ENCODE data around the gene ARHGEF28. TPM values are rescaled to one million over a fixed set of nuclear protein-coding genes. Genes with fewer than 3 reads are reported as not detected.

The ARHGEF28 gene
- total RNA-seq, 1 experiment from 2014 or later, result 0.57 TPM

- WGBS (ENCODE audit: extremely low coverage, insufficient read length, low lambda C conversion rate), result 100% methylated on average over 2 of the region's 3 CpGs
- H3K27me3 ChIP-seq (ENCODE audit: insufficient read depth, low read length), result no peaks in the 10 kb centered on the region
- no peaks in the 10 kb centered on the region; the same call in 1 of the 2 replicates for H3K27me3 Mint-ChIP-seq (ENCODE audit: low read depth)
- DNase-seq, result no peak
- H3K4me3 Mint-ChIP-seq, result no peak overlapping the region
- H3K27ac Mint-ChIP-seq, result no peak overlapping the region
- H3K9me3 ChIP-seq (ENCODE audit: control insufficient read depth, low read depth, low read length), result no peaks in the 10 kb centered on the region
- no peaks in the 10 kb centered on the region for H3K79me2 ChIP-seq (ENCODE audit: insufficient read depth, low read length)
- H3T11ph ChIP-seq (ENCODE audit: low read length), result no peak overlapping the region
- TF ChIP-seq, protein P1, sequence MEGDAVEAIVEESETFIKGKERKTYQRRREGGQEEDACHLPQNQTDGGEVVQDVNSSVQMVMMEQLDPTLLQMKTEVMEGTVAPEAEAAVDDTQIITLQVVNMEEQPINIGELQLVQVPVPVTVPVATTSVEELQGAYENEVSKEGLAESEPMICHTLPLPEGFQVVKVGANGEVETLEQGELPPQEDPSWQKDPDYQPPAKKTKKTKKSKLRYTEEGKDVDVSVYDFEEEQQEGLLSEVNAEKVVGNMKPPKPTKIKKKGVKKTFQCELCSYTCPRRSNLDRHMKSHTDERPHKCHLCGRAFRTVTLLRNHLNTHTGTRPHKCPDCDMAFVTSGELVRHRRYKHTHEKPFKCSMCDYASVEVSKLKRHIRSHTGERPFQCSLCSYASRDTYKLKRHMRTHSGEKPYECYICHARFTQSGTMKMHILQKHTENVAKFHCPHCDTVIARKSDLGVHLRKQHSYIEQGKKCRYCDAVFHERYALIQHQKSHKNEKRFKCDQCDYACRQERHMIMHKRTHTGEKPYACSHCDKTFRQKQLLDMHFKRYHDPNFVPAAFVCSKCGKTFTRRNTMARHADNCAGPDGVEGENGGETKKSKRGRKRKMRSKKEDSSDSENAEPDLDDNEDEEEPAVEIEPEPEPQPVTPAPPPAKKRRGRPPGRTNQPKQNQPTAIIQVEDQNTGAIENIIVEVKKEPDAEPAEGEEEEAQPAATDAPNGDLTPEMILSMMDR (conservative IDR thresholded peaks at IDR 0.05), result no peak
- H3K4me2 ChIP-seq (ENCODE audit: insufficient read depth, insufficient read length, low read length), result no peak overlapping the region
- no peaks in the 10 kb centered on the region for H4K20me1 ChIP-seq (ENCODE audit: control insufficient read depth, insufficient read depth, insufficient read length)
- H3K56ac ChIP-seq (ENCODE audit: insufficient read length, low read depth, low read length), result no peak overlapping the region
- H2BK15ac ChIP-seq (ENCODE audit: low read depth, low read length), result no peak overlapping the region
- H3K18ac ChIP-seq (ENCODE audit: insufficient read length, low read depth, low read length), result no peak overlapping the region
- H3K79me1 ChIP-seq (ENCODE audit: insufficient read depth, low read depth, low read length, poor library complexity, severe bottlenecking), result no peaks in the 10 kb centered on the region
- H3K4me1 Mint-ChIP-seq, result peaks cover 24 to 28% of the 10 kb centered on the region in 2 experiments
- no peak overlapping the region for H2BK20ac ChIP-seq (ENCODE audit: low read depth, low read length, poor library complexity, severe bottlenecking)
- H4K5ac ChIP-seq (ENCODE audit: insufficient read length, low read depth, low read length), result no peak overlapping the region
- no peak overlapping the region for H2AFZ ChIP-seq (ENCODE audit: low read length)
- no peak overlapping the region for H3K14ac ChIP-seq (ENCODE audit: insufficient read depth, low read length)
- H4K91ac ChIP-seq (ENCODE audit: insufficient read length, low read depth, low read length), result no peak overlapping the region
- H3K23ac ChIP-seq (ENCODE audit: insufficient read length, low read depth, low read length), result no peak overlapping the region
- no peak overlapping the region for H2BK12ac ChIP-seq (ENCODE audit: insufficient read length, low read depth, low read length)
- peaks cover 8% of the 10 kb centered on the region; the same call in 1 of the 2 replicates for H3K4me1 ChIP-seq (ENCODE audit: insufficient read depth, low read length)
- no peak overlapping the region for H3K27ac ChIP-seq (ENCODE audit: insufficient read length, low read depth, low read length)
- no peak overlapping the region for H3K9ac ChIP-seq (ENCODE audit: extremely low read depth, insufficient read length, low read length)
- H3K9me3 Mint-ChIP-seq, result no peaks in the 10 kb centered on the region
- H2AK5ac ChIP-seq (ENCODE audit: insufficient read length, low read length), result no peak overlapping the region
- no peak overlapping the region for H3K4ac ChIP-seq (ENCODE audit: low read depth, low read length)
- no peaks in the 10 kb centered on the region for H3K23me2 ChIP-seq (ENCODE audit: insufficient read length, low read depth, low read length, poor library complexity, severe bottlenecking)
- H2BK120ac ChIP-seq (ENCODE audit: low read depth, low read length, poor library complexity, severe bottlenecking), result no peak overlapping the region
- H4K8ac ChIP-seq (replicated peaks; ENCODE audit: insufficient read length, low read depth, low read length), result no peak overlapping the region
- H2BK5ac ChIP-seq (ENCODE audit: insufficient read length, low read length), result no peak overlapping the region
- no peaks in the 10 kb centered on the region for H3K36me3 Mint-ChIP-seq (ENCODE audit: insufficient read depth in 1 of 3, low read depth in 3 of 3)
These were observed 64.0 kb downstream of the ARHGEF28 start for GRCh38 chr5:73690015-73690414.
